GM12892 (cell line): ENCODE results near the gene KCNMB2.

Source experiments
- POLR2A ChIP-seq: IDR thresholded peaks from 2 replicates; pipeline ENCODE4 v1.6.1; 2011; ENCODE audit warnings: low read depth, low read length, control low read depth
- POLR2AphosphoS5 ChIP-seq: IDR thresholded peaks from 2 replicates; pipeline ENCODE4 v1.6.1; 2011; ENCODE audit warnings: low read depth, low read length, control low read depth
- TAF1 ChIP-seq: IDR thresholded peaks from 2 replicates; pipeline ENCODE4 v1.6.1; 2011; ENCODE audit warnings: low read depth, mild to moderate bottlenecking, control low read depth, low read length, borderline replicate concordance

- TF ChIP-seq TAF1: no peak
- no peak for TF ChIP-seq POLR2A
- TF ChIP-seq POLR2AphosphoS5: no peak
These were observed 95.7 kb downstream of the KCNMB2 start for GRCh38 chr3:178631950-178632349.
